A549 (cell line): Measurements from ENCODE around the gene ATF2. TPM values are rescaled to one million over a fixed set of nuclear protein-coding genes. Genes with fewer than 3 reads are reported as not detected.

Source experiments
- ATAC-seq, 2 experiments: fragments of 200-7000 bp in 1 of 2; fragments of >200 bp in 1 of 2; cut with Nextera tagmentation in 1 of 2; cut with Tn5 transposase in 1 of 2; 3 replicates each; pipeline versions ENCODE4 v1.8.0 to v1.9.1; 2018 to 2020; ENCODE audit warnings: mild to moderate bottlenecking in 1 of 2, moderate library complexity in 1 of 2
- CTCF ChIA-PET: fragments of 300-600 bp; sonication (Branson Sonifier 250); formaldehyde crosslinking; extraction: SDS; loops from one replicate; lab custom pipeline; 2021; ENCODE audit warnings: antibody characterized with exemption, inconsistent platforms; lab: Yijun Ruan, JAX
- POLR2A ChIA-PET: fragments of 350-600 bp; formaldehyde crosslinking; extraction: SDS; loops from one replicate; lab custom pipeline; 2021; ENCODE audit warnings: antibody characterized with exemption, inconsistent platforms; lab: Yijun Ruan, JAX
- DNase-seq, 2 experiments: peaks; one replicate each; pipeline versions ENCODE4 v3.0.0 to v3.0.0-alpha.2; 2011 to 2016; ENCODE audit warnings: low read depth in 1 of 2, low spot score in 1 of 2
- FAIRE-seq: peaks from 2 replicates; lab custom pipeline; 2011; peaks lifted over from hg19 to GRCh38; lab: Jason Lieb, UNC
- H3K27ac ChIP-seq, 2 experiments: fragments of >200 bp; sonication (Bioruptor Twin); formaldehyde crosslinking; 3 replicates each; pipeline ENCODE4 v1.5.1; 2016 to 2017
- H3K4me1 ChIP-seq: fragments of >200 bp; sonication (Bioruptor Twin); formaldehyde crosslinking; 3 replicates; pipeline ENCODE4 v1.6.1; 2016
- H3K4me2 ChIP-seq: fragments of >200 bp; sonication (Bioruptor Twin); formaldehyde crosslinking; 3 replicates; pipeline ENCODE4 v1.6.1; 2016
- H3K4me3 ChIP-seq: fragments of >200 bp; sonication (Bioruptor Twin); formaldehyde crosslinking; 3 replicates; pipeline ENCODE4 v1.5.1; 2016
- H3K9me3 ChIP-seq: fragments of >200 bp; sonication (Bioruptor Twin); formaldehyde crosslinking; 3 replicates; pipeline ENCODE4 v1.6.1; 2016
- CBX2 ChIP-seq: fragments of 200-600 bp; sonication (generic); IDR thresholded peaks from 2 replicates; pipeline ENCODE4 v1.6.1; 2016; ENCODE audit warnings: low read depth, mild to moderate bottlenecking, borderline replicate concordance
- ESRRA ChIP-seq: fragments of 150-350 bp; IDR thresholded peaks from 2 replicates; pipeline ENCODE4 v1.6.1; 2014; ENCODE audit warnings: mild to moderate bottlenecking, low read length, borderline replicate concordance
- FOSB ChIP-seq: fragments of 250-450 bp; sonication (Bioruptor Pico); IDR thresholded peaks from 2 replicates; pipeline ENCODE4 v1.5.0; 2020; ENCODE audit warnings: mild to moderate bottlenecking, moderate library complexity
- FOSL2 ChIP-seq, 2 experiments: fragments of 450-650 bp in 1 of 2; fragments of >200 bp in 1 of 2; sonication (Bioruptor Twin) in 1 of 2; formaldehyde crosslinking; IDR thresholded peaks; 2 replicates each; pipeline versions ENCODE4 v1.5.0 to v1.6.1; 2016 to 2020; ENCODE audit warnings: mild to moderate bottlenecking in 1 of 2, moderate library complexity in 1 of 2
- HDAC2 ChIP-seq: fragments of 200-600 bp; sonication (generic); IDR thresholded peaks from 2 replicates; pipeline ENCODE4 v1.6.1; 2016
- HEYL ChIP-seq: fragments of 250-450 bp; sonication (Bioruptor Pico); IDR thresholded peaks from 2 replicates; pipeline ENCODE4 v1.8.0; 2021; ENCODE audit warnings: mild to moderate bottlenecking, moderate library complexity
- HOXB13 ChIP-seq: fragments of 250-450 bp; sonication (Bioruptor Pico); IDR thresholded peaks from 2 replicates; pipeline ENCODE4 v1.5.0; 2020; ENCODE audit warnings: low read depth, mild to moderate bottlenecking, moderate library complexity
- HOXB5 ChIP-seq: fragments of 250-450 bp; sonication (Bioruptor Pico); IDR thresholded peaks from 2 replicates; pipeline ENCODE4 v1.5.0; 2020; ENCODE audit warnings: mild to moderate bottlenecking, moderate library complexity
- JUNB ChIP-seq: fragments of >200 bp; sonication (Bioruptor Twin); formaldehyde crosslinking; IDR thresholded peaks from 2 replicates; pipeline ENCODE4 v1.6.1; 2016
- KDM5A ChIP-seq: fragments of 200-600 bp; sonication (generic); IDR thresholded peaks from 2 replicates; pipeline ENCODE4 v1.6.1; 2016; ENCODE audit warnings: antibody characterized with exemption, mild to moderate bottlenecking
- MAFK ChIP-seq: fragments of 450-650 bp; IDR thresholded peaks from 2 replicates; pipeline ENCODE4 v1.6.1; 2014; ENCODE audit not compliant: partially characterized antibody
- MYC ChIP-seq: IDR thresholded peaks from 2 replicates; pipeline ENCODE4 v1.6.1; 2012; ENCODE audit warnings: mild to moderate bottlenecking, inconsistent platforms, low read length, improper control_type of control experiment, borderline replicate concordance
- NR3C1 ChIP-seq: fragments of >200 bp; sonication (Bioruptor Twin); formaldehyde crosslinking; IDR thresholded peaks from 3 replicates; pipeline ENCODE4 v1.6.1; 2017
- RARB ChIP-seq: fragments of 250-450 bp; sonication (Bioruptor Pico); IDR thresholded peaks from 2 replicates; pipeline ENCODE4 v1.8.0; 2021; ENCODE audit warnings: mild to moderate bottlenecking, moderate library complexity
- RFX5 ChIP-seq: fragments of 450-650 bp; IDR thresholded peaks from 2 replicates; pipeline ENCODE4 v1.7.1; 2014; ENCODE audit warnings: antibody characterized with exemption, mild to moderate bottlenecking, moderate library complexity
- ZNF302 ChIP-seq: fragments of 250-450 bp; sonication (Bioruptor Pico); IDR thresholded peaks from 2 replicates; pipeline ENCODE4 v1.9.0; 2021; ENCODE audit warnings: inconsistent platforms, mild to moderate bottlenecking, moderate library complexity
- WGBS: methylation state at CpG from one replicate; pipeline ENCODE4 v1.1.6; 2017; ENCODE audit errors: missing lambda C conversion rate; 5-methylcytosine and 5-hydroxymethylcytosine counted together
- polyA plus RNA-seq, 4 experiments: library from polyadenylated mRNA; depleted of rRNA in 3 of 4; stranded (reverse); fragments of >200 nt; fragmentation: RNase III in 1 of 4; extraction: RNeasy Plus Mini Kit Qiagen cat#74134 plus additional on column Dnase treatment in 1 of 4; gene quantifications; 2 replicates in 3 of 4; 3 replicates in 1 of 4; pipeline ENCODE4 v1.2.3, GENCODE V29; 2011 to 2017
- TF ChIP-seq, protein P1 (sequence below): fragments of >200 bp; sonication (Bioruptor Twin); formaldehyde crosslinking; IDR thresholded peaks from 2 replicates; pipeline ENCODE4 v1.6.1; 2016
- TF ChIP-seq, protein P2 (sequence below): fragments of 450-650 bp; IDR thresholded peaks from 2 replicates; pipeline ENCODE4 v1.6.1; 2014; ENCODE audit warnings: antibody characterized with exemption
- TF ChIP-seq, protein P3 (sequence below): fragments of 200-600 bp; sonication (generic); IDR thresholded peaks from 2 replicates; pipeline ENCODE4 v1.6.1; 2016; ENCODE audit warnings: antibody characterized with exemption, mild to moderate bottlenecking, moderate library complexity
- TF ChIP-seq, protein P4 (sequence below): fragments of >200 bp; sonication (Bioruptor Twin); formaldehyde crosslinking; IDR thresholded peaks from 3 replicates; pipeline ENCODE4 v1.6.1; 2016

Gene ATF2
- polyA plus RNA-seq, 2 of the 4 experiments (the other 2 are of a cell fraction), result 18.9 to 67.4 TPM

DNA sequence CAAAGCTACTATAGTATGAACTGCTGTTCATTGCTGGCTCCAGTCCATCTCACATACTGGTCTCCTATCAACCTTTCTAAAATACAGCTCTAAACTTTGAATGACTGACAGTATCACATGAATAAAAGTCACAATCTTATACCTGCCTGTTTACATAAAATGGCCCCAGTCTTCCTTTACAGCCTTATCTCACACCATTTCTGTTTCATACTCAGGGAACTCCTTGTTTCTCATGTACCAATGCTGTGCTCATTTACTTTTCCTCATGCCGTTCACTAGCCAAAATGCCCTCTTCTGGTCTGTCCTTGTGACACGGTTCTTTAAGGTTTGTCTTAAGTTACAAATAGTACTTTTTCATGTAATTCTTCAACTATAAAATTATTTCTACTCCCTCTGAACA is 7.3 kb upstream of the ATF2 start:
- ChIA-PET CTCF (no interaction called here), POLR2A (no interaction called here)
- H3K9me3 ChIP-seq, result no peaks in the 10 kb centered on the region
- WGBS, result 79% methylated on average over 2 of the region's 2 CpGs
- no peak overlapping the region for H3K4me2 ChIP-seq
- ATAC-seq (no peak), DNase-seq (no peak), FAIRE-seq (no peak)
- H3K4me3 ChIP-seq, result no peak overlapping the region
- no peak overlapping the region for H3K27ac ChIP-seq
- TF ChIP-seq RFX5 (no peak), HEYL (CRISPR knock-in tag) (no peak), RARB (CRISPR knock-in tag) (no peak), HDAC2 (no peak), FOSB (CRISPR knock-in tag) (no peak), MYC (no peak), MAFK (no peak), NR3C1 (no peak), CBX2 (no peak), HOXB13 (CRISPR knock-in tag) (no peak), ESRRA (no peak), ZNF302 (CRISPR knock-in tag) (no peak), JUNB (no peak), KDM5A (no peak), FOSL2 (IDR thresholded peaks at IDR 0.05) (no peak), FOSL2 (CRISPR knock-in tag; IDR thresholded peaks at IDR 0.05) (no peak), HOXB5 (CRISPR knock-in tag) (no peak)
- TF ChIP-seq, protein P1, sequence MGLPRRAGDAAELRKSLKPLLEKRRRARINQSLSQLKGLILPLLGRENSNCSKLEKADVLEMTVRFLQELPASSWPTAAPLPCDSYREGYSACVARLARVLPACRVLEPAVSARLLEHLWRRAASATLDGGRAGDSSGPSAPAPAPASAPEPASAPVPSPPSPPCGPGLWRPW, result no peak
- TF ChIP-seq, protein P2, sequence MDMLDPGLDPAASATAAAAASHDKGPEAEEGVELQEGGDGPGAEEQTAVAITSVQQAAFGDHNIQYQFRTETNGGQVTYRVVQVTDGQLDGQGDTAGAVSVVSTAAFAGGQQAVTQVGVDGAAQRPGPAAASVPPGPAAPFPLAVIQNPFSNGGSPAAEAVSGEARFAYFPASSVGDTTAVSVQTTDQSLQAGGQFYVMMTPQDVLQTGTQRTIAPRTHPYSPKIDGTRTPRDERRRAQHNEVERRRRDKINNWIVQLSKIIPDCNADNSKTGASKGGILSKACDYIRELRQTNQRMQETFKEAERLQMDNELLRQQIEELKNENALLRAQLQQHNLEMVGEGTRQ, result no peak
- TF ChIP-seq, protein P3, sequence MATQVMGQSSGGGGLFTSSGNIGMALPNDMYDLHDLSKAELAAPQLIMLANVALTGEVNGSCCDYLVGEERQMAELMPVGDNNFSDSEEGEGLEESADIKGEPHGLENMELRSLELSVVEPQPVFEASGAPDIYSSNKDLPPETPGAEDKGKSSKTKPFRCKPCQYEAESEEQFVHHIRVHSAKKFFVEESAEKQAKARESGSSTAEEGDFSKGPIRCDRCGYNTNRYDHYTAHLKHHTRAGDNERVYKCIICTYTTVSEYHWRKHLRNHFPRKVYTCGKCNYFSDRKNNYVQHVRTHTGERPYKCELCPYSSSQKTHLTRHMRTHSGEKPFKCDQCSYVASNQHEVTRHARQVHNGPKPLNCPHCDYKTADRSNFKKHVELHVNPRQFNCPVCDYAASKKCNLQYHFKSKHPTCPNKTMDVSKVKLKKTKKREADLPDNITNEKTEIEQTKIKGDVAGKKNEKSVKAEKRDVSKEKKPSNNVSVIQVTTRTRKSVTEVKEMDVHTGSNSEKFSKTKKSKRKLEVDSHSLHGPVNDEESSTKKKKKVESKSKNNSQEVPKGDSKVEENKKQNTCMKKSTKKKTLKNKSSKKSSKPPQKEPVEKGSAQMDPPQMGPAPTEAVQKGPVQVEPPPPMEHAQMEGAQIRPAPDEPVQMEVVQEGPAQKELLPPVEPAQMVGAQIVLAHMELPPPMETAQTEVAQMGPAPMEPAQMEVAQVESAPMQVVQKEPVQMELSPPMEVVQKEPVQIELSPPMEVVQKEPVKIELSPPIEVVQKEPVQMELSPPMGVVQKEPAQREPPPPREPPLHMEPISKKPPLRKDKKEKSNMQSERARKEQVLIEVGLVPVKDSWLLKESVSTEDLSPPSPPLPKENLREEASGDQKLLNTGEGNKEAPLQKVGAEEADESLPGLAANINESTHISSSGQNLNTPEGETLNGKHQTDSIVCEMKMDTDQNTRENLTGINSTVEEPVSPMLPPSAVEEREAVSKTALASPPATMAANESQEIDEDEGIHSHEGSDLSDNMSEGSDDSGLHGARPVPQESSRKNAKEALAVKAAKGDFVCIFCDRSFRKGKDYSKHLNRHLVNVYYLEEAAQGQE, result no peak
- TF ChIP-seq, protein P4, sequence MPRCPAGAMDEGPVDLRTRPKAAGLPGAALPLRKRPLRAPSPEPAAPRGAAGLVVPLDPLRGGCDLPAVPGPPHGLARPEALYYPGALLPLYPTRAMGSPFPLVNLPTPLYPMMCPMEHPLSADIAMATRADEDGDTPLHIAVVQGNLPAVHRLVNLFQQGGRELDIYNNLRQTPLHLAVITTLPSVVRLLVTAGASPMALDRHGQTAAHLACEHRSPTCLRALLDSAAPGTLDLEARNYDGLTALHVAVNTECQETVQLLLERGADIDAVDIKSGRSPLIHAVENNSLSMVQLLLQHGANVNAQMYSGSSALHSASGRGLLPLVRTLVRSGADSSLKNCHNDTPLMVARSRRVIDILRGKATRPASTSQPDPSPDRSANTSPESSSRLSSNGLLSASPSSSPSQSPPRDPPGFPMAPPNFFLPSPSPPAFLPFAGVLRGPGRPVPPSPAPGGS, result no peak
- H3K4me1 ChIP-seq, result peaks cover 10% of the 10 kb centered on the region; the same call in 2 of the 3 replicates

DNA sequence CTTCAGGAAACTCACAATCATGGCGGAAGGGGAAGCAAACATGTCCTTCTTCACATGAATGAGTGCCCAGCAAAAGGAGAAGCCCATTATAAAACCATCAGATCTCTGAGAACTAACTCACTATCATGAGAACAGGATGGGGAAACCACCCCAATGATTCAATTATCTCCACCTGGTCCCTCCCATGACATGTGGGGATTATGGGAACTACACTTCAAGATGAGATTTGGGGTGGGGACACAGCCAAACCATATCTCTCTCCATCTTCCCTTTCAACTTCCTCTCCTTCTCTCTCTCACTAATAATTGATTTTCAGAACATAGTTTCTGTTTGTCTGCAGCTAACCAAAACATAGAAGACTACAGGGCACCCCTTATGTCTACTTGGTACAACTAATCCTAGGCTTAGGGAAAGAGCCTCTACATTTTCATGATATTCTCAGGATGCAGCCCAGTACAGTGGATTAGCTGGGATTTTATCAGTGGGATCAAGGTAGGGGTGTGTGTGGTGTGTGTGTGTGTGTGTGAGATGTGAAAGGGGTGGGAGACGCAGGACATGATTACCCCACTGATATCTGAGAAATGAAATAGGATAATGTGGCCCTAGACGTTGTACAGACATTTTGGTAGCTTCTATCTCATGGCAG is 2.8 kb upstream of the ATF2 start:
- ChIA-PET POLR2A (no interaction called here), CTCF (interaction anchor here (1.2 kb wide), 1 partner anchor 8 kb away, joined by 3 read pairs; no protein-coding TSS in a partner anchor)
- DNase-seq (no peak), ATAC-seq (no peak), FAIRE-seq (no peak)
- Histone ChIP-seq H3K4me1 (peaks cover 14% of the 10 kb centered on the region; the same call in 2 of the 3 replicates), H3K4me2 (no peak overlapping the region), H3K4me3 (no peak overlapping the region), H3K9me3 (no peaks in the 10 kb centered on the region), H3K27ac (no peak overlapping the region)
- no peak for TF ChIP-seq HEYL (CRISPR knock-in tag)
- 93% methylated on average over 3 of the region's 3 CpGs for WGBS
